Lower leg skin (tissue), 3 donors: Measurements from ENCODE around the gene ARL6IP5.

ENCODE experiments used
- POLR2A ChIP-seq, 2 donors: fragments of 450-650 bp; IDR thresholded peaks; one replicate each; pipeline ENCODE4 v1.6.1; 2016 to 2017; ENCODE audit warnings: antibody characterized with exemption in 2 of 2, mild to moderate bottlenecking in 1 of 2, moderate library complexity in 1 of 2
- TF ChIP-seq, protein P1 (sequence below), 3 donors: fragments of 450-650 bp; IDR thresholded peaks; one replicate each; pipeline ENCODE4 v1.5.1; 2016; ENCODE audit warnings: antibody characterized with exemption in 3 of 3, mild to moderate bottlenecking in 3 of 3, moderate library complexity in 2 of 3

DNA sequence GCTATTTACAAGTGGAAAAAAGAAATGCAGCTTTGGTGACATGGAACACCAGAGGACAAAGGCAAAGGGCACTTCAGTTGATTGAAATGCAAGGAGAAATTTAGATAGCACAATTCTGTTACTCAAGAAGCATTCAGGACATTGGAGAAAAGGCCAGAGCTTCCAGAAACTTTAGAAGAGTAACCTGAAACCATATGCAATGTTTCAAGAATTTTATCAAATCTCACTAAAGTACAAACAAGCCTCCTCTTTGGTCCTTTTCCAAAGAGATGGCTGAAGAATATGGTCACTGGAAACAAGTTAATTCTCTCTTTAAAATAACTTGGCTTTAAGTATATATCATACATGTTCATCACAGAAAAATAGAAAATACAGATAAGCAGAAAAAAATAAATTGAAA lies 52.3 kb downstream of the ARL6IP5 start:
- no peak for TF ChIP-seq POLR2A (IDR thresholded peaks at IDR 0.05)
- TF ChIP-seq, protein P1, sequence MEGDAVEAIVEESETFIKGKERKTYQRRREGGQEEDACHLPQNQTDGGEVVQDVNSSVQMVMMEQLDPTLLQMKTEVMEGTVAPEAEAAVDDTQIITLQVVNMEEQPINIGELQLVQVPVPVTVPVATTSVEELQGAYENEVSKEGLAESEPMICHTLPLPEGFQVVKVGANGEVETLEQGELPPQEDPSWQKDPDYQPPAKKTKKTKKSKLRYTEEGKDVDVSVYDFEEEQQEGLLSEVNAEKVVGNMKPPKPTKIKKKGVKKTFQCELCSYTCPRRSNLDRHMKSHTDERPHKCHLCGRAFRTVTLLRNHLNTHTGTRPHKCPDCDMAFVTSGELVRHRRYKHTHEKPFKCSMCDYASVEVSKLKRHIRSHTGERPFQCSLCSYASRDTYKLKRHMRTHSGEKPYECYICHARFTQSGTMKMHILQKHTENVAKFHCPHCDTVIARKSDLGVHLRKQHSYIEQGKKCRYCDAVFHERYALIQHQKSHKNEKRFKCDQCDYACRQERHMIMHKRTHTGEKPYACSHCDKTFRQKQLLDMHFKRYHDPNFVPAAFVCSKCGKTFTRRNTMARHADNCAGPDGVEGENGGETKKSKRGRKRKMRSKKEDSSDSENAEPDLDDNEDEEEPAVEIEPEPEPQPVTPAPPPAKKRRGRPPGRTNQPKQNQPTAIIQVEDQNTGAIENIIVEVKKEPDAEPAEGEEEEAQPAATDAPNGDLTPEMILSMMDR (IDR thresholded peaks at IDR 0.05): no peak
